H1 (cell line): ENCODE results near the gene TOB1. TPM values are rescaled to one million over a fixed set of nuclear protein-coding genes. Genes with fewer than 3 reads are reported as not detected.

Experiments
- CHD7 ChIP-seq: fragments of 300-600 bp; sonication (generic); IDR thresholded peaks from 2 replicates; pipeline ENCODE4 v1.7.1; 2012; ENCODE audit warnings: low read length, moderate library complexity, mild to moderate bottlenecking, inconsistent platforms; ENCODE audit not compliant: insufficient replicate concordance
- GTF2F1 ChIP-seq: IDR thresholded peaks from 2 replicates; pipeline ENCODE4 v1.6.1; 2012; ENCODE audit warnings: low read depth, low read length, improper control_type of control experiment, borderline replicate concordance
- PHF8 ChIP-seq: fragments of 200-600 bp; sonication (generic); conservative IDR thresholded peaks from 2 replicates; pipeline ENCODE4 v1.7.1; 2012; ENCODE audit warnings: low read depth, mild to moderate bottlenecking, inconsistent platforms, low read length, moderate library complexity
- POLR2A ChIP-seq, 2 experiments: IDR thresholded peaks; 1 replicate in 1 of 2; 2 replicates in 1 of 2; pipeline ENCODE4 v1.6.1; 2011; ENCODE audit warnings: low read depth in 2 of 2, low read length in 2 of 2, mild to moderate bottlenecking in 2 of 2; ENCODE audit errors: control extremely low read depth in 1 of 2
- SIX5 ChIP-seq: IDR thresholded peaks from 2 replicates; pipeline ENCODE4 v1.6.1; 2011; ENCODE audit warnings: mild to moderate bottlenecking, low read depth, low read length
- polyA plus RNA-seq, 7 experiments: library from polyadenylated mRNA; depleted of rRNA in 3 of 7; stranded (reverse) in 5 of 7; unstranded in 2 of 7; fragments of >200 nt in 5 of 7; fragments of 200-250 nt in 2 of 7; gene quantifications; 1 replicate in 5 of 7; 2 replicates in 1 of 7; 4 replicates in 1 of 7; pipeline versions ENCODE4 v1.2.1 to v1.2.3, GENCODE V29; 2011 to 2013; ENCODE audit warnings: missing spikeins in 2 of 7, mixed read lengths in 2 of 7
- total RNA-seq: library from RNA; stranded (reverse); fragmentation: NEBNext Ultra II Directional; extraction: Animal tissue kit (Norgen Biotek cat#: 25700); gene quantifications from 2 replicates; pipeline ENCODE4 v1.2.1, GENCODE V29; 2021

The TOB1 gene
- total and polyA plus RNA-seq, 2 of the 8 experiments (the other 6 are each of a cell fraction or from before 2014, with no cell fraction given): 14.4 to 20.8 TPM

- TF ChIP-seq CHD7 (no peak), GTF2F1 (no peak), PHF8 (no peak), SIX5 (no peak), POLR2A (IDR thresholded peaks at IDR 0.05; ENCODE audit: control extremely low read depth in 1 of 2, low read depth in 2 of 2, low read length in 2 of 2) (no peak)
Measured at GRCh38 chr17:50913120-50913519, 47.0 kb upstream of the TOB1 start (continued).
